K562 (cell line): ENCODE measurements around the gene GSTO2. TPM values are rescaled to one million over a fixed set of nuclear protein-coding genes. Genes with fewer than 3 reads are reported as not detected.
A peak's percentile ranks its signal among the peaks of the same experiment; 100 is the strongest.

ENCODE experiments used
- CREM ChIP-seq: IDR thresholded peaks from 2 replicates; pipeline ENCODE4 v1.6.1; 2014; ENCODE audit warnings: antibody characterized with exemption, low read depth
- EGR1 ChIP-seq: fragments of 450-650 bp; conservative IDR thresholded peaks from 2 replicates; pipeline ENCODE4 v1.6.1; 2017; ENCODE audit warnings: mild to moderate bottlenecking
- FOXJ3 ChIP-seq: sonication (generic); formaldehyde crosslinking; IDR thresholded peaks from 2 replicates; pipeline ENCODE4 v1.4.0; 2020; ENCODE audit warnings: mild to moderate bottlenecking, missing genetic modification reagents
- FUS ChIP-seq: fragments of 200-400 bp; formaldehyde crosslinking; optimal IDR thresholded peaks from 2 replicates; pipeline ENCODE3; 2017; ENCODE audit warnings: low read depth, low read length
- HMGN3 ChIP-seq: IDR thresholded peaks from 2 replicates; pipeline ENCODE4 v1.6.1; 2011; ENCODE audit warnings: borderline replicate concordance, low read depth, mild to moderate bottlenecking, mixed read lengths, low read length; ENCODE audit not compliant: insufficient read length; ENCODE audit errors: extremely low read depth
- JUNB ChIP-seq: fragments of 450-650 bp; formaldehyde crosslinking; conservative IDR thresholded peaks from 2 replicates; pipeline ENCODE4 v1.4.0; 2020; ENCODE audit warnings: mild to moderate bottlenecking
- KLF13 ChIP-seq: fragments of 450-650 bp; IDR thresholded peaks from 2 replicates; pipeline ENCODE4 v1.6.1; 2016; ENCODE audit warnings: missing genetic modification characterization, low read depth, mild to moderate bottlenecking, missing compliant biosample characterization, moderate library complexity, borderline replicate concordance
- NFRKB ChIP-seq: fragments of 450-650 bp; IDR thresholded peaks from 2 replicates; pipeline ENCODE4 v1.6.1; 2016; ENCODE audit warnings: low read depth
- NONO ChIP-seq, 2 experiments: fragments of 200-400 bp in 1 of 2; fragments of 450-650 bp in 1 of 2; formaldehyde crosslinking in 1 of 2; IDR thresholded peaks; 2 replicates each; pipeline ENCODE4 v1.6.1; 2017; ENCODE audit warnings: low read depth in 2 of 2, mild to moderate bottlenecking in 2 of 2, moderate library complexity in 2 of 2, low read length in 1 of 2
- POLR2A ChIP-seq: fragments of 450-650 bp; conservative IDR thresholded peaks from 2 replicates; pipeline ENCODE4 v1.6.1; 2016
- RBFOX2 ChIP-seq: fragments of 200-400 bp; formaldehyde crosslinking; IDR thresholded peaks from 2 replicates; pipeline ENCODE4 v1.6.1; 2017; ENCODE audit warnings: low read depth, mild to moderate bottlenecking, low read length, moderate library complexity
- SIN3A ChIP-seq, 2 experiments: fragments of 150-350 bp in 1 of 2; IDR thresholded peaks; 2 replicates each; pipeline ENCODE4 v1.6.1; 2011 to 2016; ENCODE audit warnings: borderline replicate concordance in 2 of 2, low read depth in 2 of 2, low read length in 2 of 2, mild to moderate bottlenecking in 2 of 2, moderate library complexity in 2 of 2; ENCODE audit not compliant: control insufficient read depth in 1 of 2
- ZBTB7A ChIP-seq: IDR thresholded peaks from 2 replicates; pipeline ENCODE4 v1.6.1; 2011; ENCODE audit warnings: low read depth, mild to moderate bottlenecking, low read length, moderate library complexity, borderline replicate concordance; ENCODE audit not compliant: control insufficient read depth
- ZNF79 ChIP-seq: fragments of 250-450 bp; sonication (Bioruptor Pico); IDR thresholded peaks from 2 replicates; pipeline ENCODE4 v1.4.0; 2020; ENCODE audit warnings: low read depth, mild to moderate bottlenecking, moderate library complexity
- ZNF830 ChIP-seq: fragments of 250-450 bp; sonication (Bioruptor Pico); IDR thresholded peaks from 2 replicates; pipeline ENCODE4 v1.5.0; 2021; ENCODE audit warnings: mild to moderate bottlenecking
- polyA plus RNA-seq, 8 experiments: library from polyadenylated mRNA; depleted of rRNA in 4 of 8; stranded (reverse) in 5 of 8; unstranded in 3 of 8; fragments of >200 nt; fragmentation: Nextera tagmentation in 2 of 8; fragmentation: Illumina TruSeq in 1 of 8; extraction: Ambion mirVana in 2 of 8; extraction: Trizol in 1 of 8; gene quantifications; 2 replicates each; pipeline versions ENCODE4 v1.2.1 to v1.2.3, GENCODE V29; 2011 to 2014; ENCODE audit warnings: inconsistent platforms in 1 of 8, missing spikeins in 1 of 8
- total RNA-seq, 7 experiments: library from RNA; depleted of rRNA in 6 of 7; stranded (reverse); fragments of >200 nt in 6 of 7; fragmentation: Illumina TruSeq in 2 of 7; extraction: Trizol in 2 of 7; gene quantifications; 2 replicates each; pipeline versions ENCODE4 v1.2.1 to v1.2.3, GENCODE V29; 2011 to 2021; ENCODE audit warnings: low replicate concordance in 1 of 7
- TF ChIP-seq, protein P1 (sequence below), 3 experiments: IDR thresholded peaks in 2 of 3; conservative IDR thresholded peaks in 1 of 3; 2 replicates each; pipeline ENCODE4 v1.5.1; 2011 to 2012; ENCODE audit warnings: low read length in 3 of 3, mild to moderate bottlenecking in 3 of 3, control low read depth in 2 of 3, improper control_type of control experiment in 1 of 3, inconsistent platforms in 1 of 3, low read depth in 1 of 3, mixed read lengths in 1 of 3, moderate library complexity in 1 of 3; ENCODE audit not compliant: insufficient read depth in 2 of 3
- TF ChIP-seq, protein P2 (sequence below): fragments of 250-450 bp; sonication (Bioruptor Pico); IDR thresholded peaks from 2 replicates; pipeline ENCODE4 v1.4.0; 2020
- TF ChIP-seq, protein P3 (sequence below): sonication (generic); formaldehyde crosslinking; IDR thresholded peaks from 2 replicates; pipeline ENCODE4 v1.8.0; 2022; ENCODE audit warnings: mild to moderate bottlenecking, missing genetic modification reagents
- TF ChIP-seq, protein P4 (sequence below): sonication (generic); formaldehyde crosslinking; IDR thresholded peaks from 2 replicates; pipeline ENCODE4 v1.8.1; 2023; ENCODE audit warnings: mild to moderate bottlenecking, missing genetic modification reagents

The GSTO2 gene
- total and polyA plus RNA-seq, 9 of the 15 experiments (the other 6 are each of a cell fraction or from before 2014, with no cell fraction given), result 0.18 to 1.8 (median 0.90) TPM

DNA sequence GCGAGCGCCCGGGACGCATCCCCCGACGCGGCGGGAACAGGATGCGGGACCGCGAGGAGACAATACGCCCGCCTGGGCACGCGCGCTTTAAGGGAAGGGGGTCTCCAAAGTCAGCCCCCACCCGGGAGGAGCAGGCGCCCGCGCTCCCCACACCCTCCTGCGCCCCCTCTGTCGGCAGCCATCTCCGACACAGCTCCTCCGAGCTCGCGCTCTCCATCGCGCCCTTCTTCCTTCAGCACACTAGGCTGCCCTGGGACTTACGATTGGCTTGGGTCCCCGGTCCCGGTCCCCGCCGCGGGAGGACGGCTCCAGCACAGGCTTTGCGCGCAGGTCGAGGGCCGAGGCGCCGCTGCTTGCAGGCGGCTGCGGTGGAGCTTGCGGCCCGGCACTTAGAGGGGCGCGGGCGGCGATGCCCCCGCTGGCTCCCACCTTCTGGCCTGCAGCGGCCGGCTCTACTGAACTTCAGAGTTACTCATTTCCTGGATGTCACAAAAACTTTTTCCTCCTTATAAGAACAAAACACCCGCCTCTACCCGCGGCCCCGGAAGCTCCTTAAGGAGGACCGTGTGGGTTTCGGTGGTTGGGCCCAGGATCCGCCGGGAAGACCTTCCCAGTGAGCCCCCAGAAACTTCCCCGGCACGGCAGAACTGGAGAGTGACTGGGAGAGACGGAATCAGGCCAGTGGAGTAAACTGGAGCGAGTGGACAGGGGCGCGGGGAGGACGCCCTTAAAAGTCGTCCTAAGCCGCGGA is 69.2 kb downstream of the GSTO2 start, which contains the start of gene ITPRIP (continued):
- TF ChIP-seq, protein P1, sequence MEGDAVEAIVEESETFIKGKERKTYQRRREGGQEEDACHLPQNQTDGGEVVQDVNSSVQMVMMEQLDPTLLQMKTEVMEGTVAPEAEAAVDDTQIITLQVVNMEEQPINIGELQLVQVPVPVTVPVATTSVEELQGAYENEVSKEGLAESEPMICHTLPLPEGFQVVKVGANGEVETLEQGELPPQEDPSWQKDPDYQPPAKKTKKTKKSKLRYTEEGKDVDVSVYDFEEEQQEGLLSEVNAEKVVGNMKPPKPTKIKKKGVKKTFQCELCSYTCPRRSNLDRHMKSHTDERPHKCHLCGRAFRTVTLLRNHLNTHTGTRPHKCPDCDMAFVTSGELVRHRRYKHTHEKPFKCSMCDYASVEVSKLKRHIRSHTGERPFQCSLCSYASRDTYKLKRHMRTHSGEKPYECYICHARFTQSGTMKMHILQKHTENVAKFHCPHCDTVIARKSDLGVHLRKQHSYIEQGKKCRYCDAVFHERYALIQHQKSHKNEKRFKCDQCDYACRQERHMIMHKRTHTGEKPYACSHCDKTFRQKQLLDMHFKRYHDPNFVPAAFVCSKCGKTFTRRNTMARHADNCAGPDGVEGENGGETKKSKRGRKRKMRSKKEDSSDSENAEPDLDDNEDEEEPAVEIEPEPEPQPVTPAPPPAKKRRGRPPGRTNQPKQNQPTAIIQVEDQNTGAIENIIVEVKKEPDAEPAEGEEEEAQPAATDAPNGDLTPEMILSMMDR (IDR thresholded peaks at IDR 0.05 in 2 of 3, conservative IDR thresholded peaks at IDR 0.05 in 1 of 3; ENCODE audit: insufficient read depth in 2 of 3, low read depth in 1 of 3, low read length in 3 of 3), result 0 out of 6 replicates have a peak, but pooled peaks of 1 of the 3 experiments have one; percentile 2
- TF ChIP-seq, protein P2, sequence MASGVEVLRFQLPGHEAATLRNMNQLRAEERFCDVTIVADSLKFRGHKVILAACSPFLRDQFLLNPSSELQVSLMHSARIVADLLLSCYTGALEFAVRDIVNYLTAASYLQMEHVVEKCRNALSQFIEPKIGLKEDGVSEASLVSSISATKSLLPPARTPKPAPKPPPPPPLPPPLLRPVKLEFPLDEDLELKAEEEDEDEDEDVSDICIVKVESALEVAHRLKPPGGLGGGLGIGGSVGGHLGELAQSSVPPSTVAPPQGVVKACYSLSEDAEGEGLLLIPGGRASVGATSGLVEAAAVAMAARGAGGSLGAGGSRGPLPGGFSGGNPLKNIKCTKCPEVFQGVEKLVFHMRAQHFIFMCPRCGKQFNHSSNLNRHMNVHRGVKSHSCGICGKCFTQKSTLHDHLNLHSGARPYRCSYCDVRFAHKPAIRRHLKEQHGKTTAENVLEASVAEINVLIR, result no peak
- TF ChIP-seq KLF13 (tag) (no peak), FUS (no peak), NFRKB (0 out of 2 replicates have a peak, but pooled peaks have one; percentile 14), NONO (IDR thresholded peaks at IDR 0.05; ENCODE audit: low read depth in 2 of 2, low read length in 1 of 2) (peak in 1 of 2 experiments; percentile 43; a peak in 1 of 4 replicates), EGR1 (0 out of 2 replicates have a peak, but pooled peaks have one; percentile 8), ZNF830 (CRISPR knock-in tag) (no peak), FOXJ3 (no peak), RBFOX2 (peak; percentile 97), POLR2A (peak; percentile 75), CREM (no peak; the same call in 1 of the 2 replicates), ZBTB7A (peak; percentile 75; the same call in 1 of the 2 replicates), ZNF79 (CRISPR knock-in tag) (no peak), HMGN3 (peak; percentile 64), SIN3A (IDR thresholded peaks at IDR 0.05; ENCODE audit: borderline replicate concordance in 2 of 2, control insufficient read depth in 1 of 2, low read depth in 2 of 2, low read length in 2 of 2) (peak in 1 of 2 experiments; percentile 45; a peak in 1 of 4 replicates), JUNB (CRISPR knock-in tag) (no peak)
- TF ChIP-seq, protein P3, sequence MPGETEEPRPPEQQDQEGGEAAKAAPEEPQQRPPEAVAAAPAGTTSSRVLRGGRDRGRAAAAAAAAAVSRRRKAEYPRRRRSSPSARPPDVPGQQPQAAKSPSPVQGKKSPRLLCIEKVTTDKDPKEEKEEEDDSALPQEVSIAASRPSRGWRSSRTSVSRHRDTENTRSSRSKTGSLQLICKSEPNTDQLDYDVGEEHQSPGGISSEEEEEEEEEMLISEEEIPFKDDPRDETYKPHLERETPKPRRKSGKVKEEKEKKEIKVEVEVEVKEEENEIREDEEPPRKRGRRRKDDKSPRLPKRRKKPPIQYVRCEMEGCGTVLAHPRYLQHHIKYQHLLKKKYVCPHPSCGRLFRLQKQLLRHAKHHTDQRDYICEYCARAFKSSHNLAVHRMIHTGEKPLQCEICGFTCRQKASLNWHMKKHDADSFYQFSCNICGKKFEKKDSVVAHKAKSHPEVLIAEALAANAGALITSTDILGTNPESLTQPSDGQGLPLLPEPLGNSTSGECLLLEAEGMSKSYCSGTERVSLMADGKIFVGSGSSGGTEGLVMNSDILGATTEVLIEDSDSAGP (CRISPR knock-in tag), result no peak
- TF ChIP-seq, protein P4, sequence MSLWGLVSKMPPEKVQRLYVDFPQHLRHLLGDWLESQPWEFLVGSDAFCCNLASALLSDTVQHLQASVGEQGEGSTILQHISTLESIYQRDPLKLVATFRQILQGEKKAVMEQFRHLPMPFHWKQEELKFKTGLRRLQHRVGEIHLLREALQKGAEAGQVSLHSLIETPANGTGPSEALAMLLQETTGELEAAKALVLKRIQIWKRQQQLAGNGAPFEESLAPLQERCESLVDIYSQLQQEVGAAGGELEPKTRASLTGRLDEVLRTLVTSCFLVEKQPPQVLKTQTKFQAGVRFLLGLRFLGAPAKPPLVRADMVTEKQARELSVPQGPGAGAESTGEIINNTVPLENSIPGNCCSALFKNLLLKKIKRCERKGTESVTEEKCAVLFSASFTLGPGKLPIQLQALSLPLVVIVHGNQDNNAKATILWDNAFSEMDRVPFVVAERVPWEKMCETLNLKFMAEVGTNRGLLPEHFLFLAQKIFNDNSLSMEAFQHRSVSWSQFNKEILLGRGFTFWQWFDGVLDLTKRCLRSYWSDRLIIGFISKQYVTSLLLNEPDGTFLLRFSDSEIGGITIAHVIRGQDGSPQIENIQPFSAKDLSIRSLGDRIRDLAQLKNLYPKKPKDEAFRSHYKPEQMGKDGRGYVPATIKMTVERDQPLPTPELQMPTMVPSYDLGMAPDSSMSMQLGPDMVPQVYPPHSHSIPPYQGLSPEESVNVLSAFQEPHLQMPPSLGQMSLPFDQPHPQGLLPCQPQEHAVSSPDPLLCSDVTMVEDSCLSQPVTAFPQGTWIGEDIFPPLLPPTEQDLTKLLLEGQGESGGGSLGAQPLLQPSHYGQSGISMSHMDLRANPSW, result no peak
